Measurements from ENCODE around the gene JPH4.

DNA sequence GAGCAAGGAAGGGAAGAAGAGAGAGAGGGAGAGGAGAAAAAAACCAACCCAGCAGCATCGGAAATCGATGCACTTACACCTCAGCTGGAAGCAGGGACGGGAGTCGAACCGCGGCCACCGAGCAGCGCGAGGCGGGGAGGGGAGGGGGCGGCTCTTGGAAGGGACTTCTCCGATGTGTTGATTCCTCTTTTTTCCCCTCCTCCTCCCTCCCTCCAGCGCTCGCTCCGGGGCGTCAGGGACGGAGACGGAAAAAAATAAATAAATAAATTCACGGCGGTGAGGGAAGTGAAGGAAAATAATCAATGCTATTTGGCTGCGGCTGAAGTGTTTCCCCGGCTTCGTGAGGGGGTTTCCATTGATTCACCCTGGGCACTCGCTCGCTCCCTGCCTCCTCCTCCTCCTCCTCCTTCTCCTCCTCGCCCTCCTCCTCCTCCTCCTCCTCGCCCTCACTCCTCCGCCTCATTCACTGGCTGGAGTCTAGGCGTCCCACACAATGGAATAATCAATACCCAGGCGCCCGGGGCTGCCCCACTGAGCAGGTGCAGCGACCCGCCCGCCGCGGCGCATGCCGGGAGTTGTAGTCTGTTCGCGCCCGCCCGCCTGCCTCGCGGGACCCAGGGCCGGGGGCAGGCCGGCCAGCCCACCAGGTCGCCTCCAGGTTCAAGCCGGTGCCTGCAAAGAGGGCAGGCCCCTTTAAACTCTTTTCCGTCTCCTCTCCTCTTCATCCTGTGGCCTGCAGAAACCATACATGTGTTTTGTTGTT, 27.1 kb downstream of the JPH4 start, which contains the start of gene ZFHX2:
- TF ChIP-seq, protein P1, sequence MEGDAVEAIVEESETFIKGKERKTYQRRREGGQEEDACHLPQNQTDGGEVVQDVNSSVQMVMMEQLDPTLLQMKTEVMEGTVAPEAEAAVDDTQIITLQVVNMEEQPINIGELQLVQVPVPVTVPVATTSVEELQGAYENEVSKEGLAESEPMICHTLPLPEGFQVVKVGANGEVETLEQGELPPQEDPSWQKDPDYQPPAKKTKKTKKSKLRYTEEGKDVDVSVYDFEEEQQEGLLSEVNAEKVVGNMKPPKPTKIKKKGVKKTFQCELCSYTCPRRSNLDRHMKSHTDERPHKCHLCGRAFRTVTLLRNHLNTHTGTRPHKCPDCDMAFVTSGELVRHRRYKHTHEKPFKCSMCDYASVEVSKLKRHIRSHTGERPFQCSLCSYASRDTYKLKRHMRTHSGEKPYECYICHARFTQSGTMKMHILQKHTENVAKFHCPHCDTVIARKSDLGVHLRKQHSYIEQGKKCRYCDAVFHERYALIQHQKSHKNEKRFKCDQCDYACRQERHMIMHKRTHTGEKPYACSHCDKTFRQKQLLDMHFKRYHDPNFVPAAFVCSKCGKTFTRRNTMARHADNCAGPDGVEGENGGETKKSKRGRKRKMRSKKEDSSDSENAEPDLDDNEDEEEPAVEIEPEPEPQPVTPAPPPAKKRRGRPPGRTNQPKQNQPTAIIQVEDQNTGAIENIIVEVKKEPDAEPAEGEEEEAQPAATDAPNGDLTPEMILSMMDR (IDR thresholded peaks at IDR 0.05 in 4 of 5, conservative IDR thresholded peaks at IDR 0.05 in 1 of 5): no peak
- no peak for TF ChIP-seq POLR2A (IDR thresholded peaks at IDR 0.05)

All from gastrocnemius medialis (tissue), 4 donors.